SK-MEL-5 (cell line): ENCODE measurements around the gene TEDC2. TPM values are rescaled to one million over a fixed set of nuclear protein-coding genes. Genes with fewer than 3 reads are reported as not detected.

Source experiments
- DNase-seq: peaks from one replicate; pipeline ENCODE4 v3.0.0-alpha.2; 2016; ENCODE audit warnings: low read depth, low spot score
- in situ Hi-C: cut with HindIII; loops from 2 replicates; pipeline ENCODE4 v1.10.0; 2016; ENCODE audit warnings: low sequenced_read_pairs, high pct_unique_total_duplicates, low pct_unique_long_range_greater_than_20kb
- total RNA-seq: library from RNA; depleted of rRNA; stranded (reverse); fragments of >200 nt; shearing (Covaris generic); gene quantifications from 2 replicates; pipeline ENCODE4 v1.2.3, GENCODE V29; 2014

Gene TEDC2
- total RNA-seq, 1 experiment from 2014 or later, result 12.1 TPM

- DNase-seq, result no peak
- in situ Hi-C loops, result no loop called here
These were observed 38.8 kb downstream of the TEDC2 start for GRCh38 chr16:2498531-2499253.

- DNase-seq, result no peak
- in situ Hi-C loops, result no loop called here
These were observed 39.5 kb downstream of the TEDC2 start for GRCh38 chr16:2499454-2499853.

- in situ Hi-C loops, result no loop called here
- no peak for DNase-seq
These were observed 40.1 kb downstream of the TEDC2 start for GRCh38 chr16:2499890-2500429.

GRCh38 chr16:2500430-2500917 lies 40.6 kb downstream of the TEDC2 start:
- DNase-seq, result no peak
- in situ Hi-C loops, result no loop called here

GRCh38 chr16:2500918-2501750 lies 41.2 kb downstream of the TEDC2 start:
- in situ Hi-C loops, result no loop called here
- peak; percentile 78 for DNase-seq

GRCh38 chr16:2501946-2502895 lies 42.3 kb downstream of the TEDC2 start:
- in situ Hi-C loops, result no loop called here
- no peak for DNase-seq

GRCh38 chr16:2505695-2506094 lies 45.8 kb downstream of the TEDC2 start:
- in situ Hi-C loops, result no loop called here
- no peak for DNase-seq

- DNase-seq, result no peak
- in situ Hi-C loops, result no loop called here
These were observed 47.2 kb downstream of the TEDC2 start for GRCh38 chr16:2507052-2507659.

GRCh38 chr16:2507665-2508064 lies 47.8 kb downstream of the TEDC2 start:
- no peak for DNase-seq
- in situ Hi-C loops, result no loop called here

- in situ Hi-C loops, result no loop called here
- DNase-seq, result no peak
These were observed 49.0 kb downstream of the TEDC2 start for GRCh38 chr16:2508722-2509400.

GRCh38 chr16:2511128-2511800 lies 51.4 kb downstream of the TEDC2 start:
- no peak for DNase-seq
- in situ Hi-C loops, result no loop called here

GRCh38 chr16:2511996-2512734 lies 52.3 kb downstream of the TEDC2 start:
- in situ Hi-C loops, result no loop called here
- DNase-seq, result no peak

- DNase-seq, result no peak
- in situ Hi-C loops, result no loop called here
These were observed 53.0 kb downstream of the TEDC2 start for GRCh38 chr16:2512735-2513404.

- DNase-seq, result peak; percentile 83
- in situ Hi-C loops, result no loop called here
These were observed 53.8 kb downstream of the TEDC2 start, which contains the start of gene ATP6V0C for GRCh38 chr16:2513405-2514332. Gene ATP6V0C, plus strand, starts transcription at chr16:2513952. Its CDS starts 152 bp downstream, at chr16:2514104.
